ENCODE results near the gene RMP24.
"Not testable (repeated sequence)": the region's sequence is repeated elsewhere in the genome, so short reads cannot be mapped to it uniquely, and the experiment has no call there.

Gene RMP24

GRCh38 chr18:35972197-35973000 is at the start of gene RMP24:
RMP24 (plus strand) TSS chr18:35972679.
- DNase-seq: peak; percentile 72

DNA sequence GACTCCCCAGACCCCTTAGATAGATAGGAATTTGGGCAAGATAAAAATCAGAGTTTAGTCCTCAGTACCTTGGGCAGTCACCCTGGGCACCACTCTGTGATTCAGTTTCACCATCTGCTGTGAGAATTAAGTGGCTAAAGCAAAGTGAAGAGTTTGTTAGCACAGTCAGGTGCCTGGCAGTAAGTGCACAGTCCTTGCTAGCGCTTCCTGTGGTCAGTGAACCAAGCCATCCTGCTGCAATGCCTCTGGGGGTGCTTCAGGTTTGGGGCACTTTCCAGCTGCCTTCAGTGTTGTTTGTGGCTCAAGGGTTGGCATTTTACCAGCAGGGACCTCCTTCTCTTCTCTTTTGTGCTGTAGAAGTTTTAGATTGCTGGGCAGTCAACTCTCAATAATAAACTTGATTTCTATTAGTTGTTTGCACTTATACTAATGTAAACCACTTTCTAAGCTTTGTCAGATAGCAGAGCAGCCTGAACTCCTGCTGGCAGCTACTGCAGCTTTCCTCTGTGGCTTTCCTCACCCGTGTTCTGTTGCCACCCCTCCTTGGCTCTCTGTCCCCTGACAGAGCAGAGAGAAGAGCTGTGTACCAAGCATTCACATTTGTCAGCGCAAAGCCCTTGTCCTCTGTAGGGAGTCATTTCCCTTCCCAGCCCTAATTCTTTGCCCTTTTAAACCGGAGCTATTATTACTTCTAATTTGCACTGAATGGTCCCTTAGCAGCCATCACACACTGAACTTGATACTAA is 48.4 kb upstream of the RMP24 start:
- no peak for DNase-seq

DNA sequence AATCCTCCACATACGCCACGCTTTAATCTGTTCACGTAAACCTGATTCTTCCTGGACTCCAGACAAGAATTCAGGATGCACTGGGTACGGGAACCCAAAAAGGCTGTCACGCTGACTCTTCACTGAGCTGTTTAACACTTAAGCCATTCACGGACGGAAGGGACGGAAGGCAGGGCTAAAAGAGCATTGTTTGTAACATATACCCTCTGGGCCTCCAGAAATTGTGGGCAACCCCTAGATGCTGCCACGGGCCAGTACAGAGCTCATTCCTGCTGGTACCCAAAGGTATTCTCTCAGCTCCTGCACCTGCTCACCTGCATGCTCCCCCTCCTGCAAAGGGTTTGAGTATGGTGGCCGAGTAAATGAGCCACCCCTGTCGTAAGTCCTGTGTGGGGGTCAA is 45.6 kb upstream of the RMP24 start:
- no peak for DNase-seq

DNA sequence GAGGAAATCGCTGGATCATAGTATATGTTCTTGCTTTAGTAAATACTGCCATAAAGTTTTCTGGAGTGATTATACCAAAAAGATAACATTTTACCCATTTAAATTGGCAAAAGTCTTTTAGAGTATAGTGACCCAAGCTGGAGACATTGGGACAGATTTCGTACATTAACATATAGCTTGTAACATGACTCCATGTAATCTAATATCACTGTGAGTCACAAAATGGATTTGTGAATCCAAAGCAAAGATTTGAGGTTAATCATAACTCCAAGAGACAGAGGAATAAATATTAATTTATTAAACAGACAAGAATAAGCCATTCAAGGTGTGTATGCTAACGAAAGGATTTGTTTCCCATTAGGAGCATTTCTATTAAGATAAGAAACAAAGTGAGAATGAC is 45.0 kb upstream of the RMP24 start:
- DNase-seq: no peak

GRCh38 chr18:35933982-35934381 is 38.5 kb upstream of the RMP24 start:
- DNase-seq: no peak

DNA sequence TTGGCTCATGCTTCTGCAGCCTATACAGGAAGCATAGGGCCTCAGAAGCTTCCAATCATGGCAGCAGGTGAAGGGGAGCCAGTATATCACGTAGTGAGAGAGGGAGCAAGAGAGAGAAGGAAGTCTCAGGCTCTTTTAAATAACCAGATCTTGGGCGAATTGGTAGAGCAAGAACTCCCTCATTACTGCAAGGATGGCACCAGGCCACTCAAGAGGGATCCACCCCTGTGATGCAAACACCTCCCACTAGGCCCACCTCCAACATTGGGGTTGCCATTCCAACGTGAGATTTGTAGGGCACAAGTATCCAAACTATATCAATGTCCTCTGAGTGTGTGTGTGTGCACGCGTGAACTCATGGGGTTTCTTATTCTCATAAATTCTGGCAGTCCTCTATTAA is 37.6 kb upstream of the RMP24 start:
- DNase-seq: no peak

DNA sequence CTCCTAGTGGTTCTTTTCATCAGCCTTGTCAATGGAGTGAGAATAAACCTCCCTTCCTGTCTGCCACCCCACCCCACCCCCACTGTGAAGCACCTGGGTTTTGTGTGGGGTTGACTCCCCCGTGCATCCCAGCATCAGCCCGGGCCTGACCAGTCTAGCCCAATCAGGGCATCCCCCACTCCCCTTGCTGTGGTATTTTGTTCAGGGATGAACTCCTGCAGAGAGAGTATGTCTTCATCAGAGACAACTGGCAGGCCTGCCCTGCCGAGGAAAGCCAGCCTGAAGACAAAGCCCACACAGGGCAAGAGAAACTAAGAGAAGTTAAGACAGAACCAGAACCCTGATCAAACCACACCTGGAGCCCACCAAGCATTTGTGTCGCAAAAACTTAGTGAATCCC is 36.7 kb upstream of the RMP24 start:
- DNase-seq: no peak

- no peak for DNase-seq
Measured at GRCh38 chr18:35936951-35937350, 35.5 kb upstream of the RMP24 start.

GRCh38 chr18:35938158-35938557 is 34.3 kb upstream of the RMP24 start:
- no peak for DNase-seq

DNA sequence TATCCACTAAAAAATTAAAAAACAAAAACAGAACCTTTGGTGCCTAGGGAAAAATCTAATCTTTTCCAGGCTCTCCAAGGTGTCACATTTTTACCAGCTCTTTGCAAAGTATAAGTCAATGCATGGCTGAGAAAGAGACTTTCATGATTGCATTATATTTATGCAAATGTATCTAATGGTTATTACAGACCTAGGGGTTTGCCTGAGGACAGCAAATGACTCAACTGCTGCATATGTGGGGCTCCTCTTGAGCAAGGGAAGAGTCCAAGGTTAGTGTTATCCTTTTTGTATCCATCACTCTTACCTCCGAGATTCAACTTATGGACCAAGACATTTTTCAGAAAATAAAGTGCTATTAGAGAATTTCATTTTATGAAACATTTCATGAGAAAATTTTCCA is 33.9 kb upstream of the RMP24 start:
- DNase-seq: no peak

GRCh38 chr18:35939138-35939537 is 33.3 kb upstream of the RMP24 start:
- no peak for DNase-seq

DNA sequence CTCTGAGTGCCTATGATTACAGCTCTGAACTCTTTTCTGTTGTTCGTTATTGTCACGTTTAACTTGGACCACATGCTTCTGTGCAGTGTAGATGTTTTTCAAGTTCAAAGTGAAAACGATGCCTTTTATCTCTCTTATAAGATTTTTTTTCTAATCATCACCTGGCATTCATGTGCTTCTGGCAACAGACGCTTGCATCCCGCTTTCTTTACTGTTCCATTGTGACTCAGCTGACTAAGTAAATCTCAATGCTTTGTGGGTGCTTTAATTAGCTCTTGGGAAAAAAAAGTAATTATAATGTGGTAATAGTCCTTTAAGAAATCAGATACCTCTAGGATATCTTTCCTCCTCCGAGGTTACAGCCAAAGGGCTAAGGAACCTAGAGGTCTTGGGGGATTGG is 31.2 kb upstream of the RMP24 start:
- DNase-seq: no peak

DNA sequence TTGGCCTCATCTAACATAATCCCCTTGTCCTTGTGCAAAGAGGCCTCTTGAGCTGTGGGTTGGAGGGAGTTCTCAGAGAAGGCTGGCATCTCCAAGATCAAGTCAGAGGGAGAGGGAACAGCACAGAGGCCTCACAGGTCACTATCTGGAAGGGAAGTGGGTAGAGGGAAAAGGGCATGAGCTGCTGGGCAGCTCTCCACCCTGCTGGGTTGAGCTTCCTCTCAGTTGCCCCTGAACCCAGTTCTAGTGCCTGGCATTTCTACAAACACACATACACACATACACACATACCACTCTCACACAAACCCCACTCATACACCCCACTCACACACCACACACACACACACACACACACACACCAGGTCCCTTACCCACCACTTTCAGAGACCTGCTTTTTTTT is 30.3 kb upstream of the RMP24 start:
- DNase-seq: no peak

- DNase-seq: no peak
Measured at GRCh38 chr18:35942661-35943060, 29.8 kb upstream of the RMP24 start.

GRCh38 chr18:35948080-35948479 is 24.4 kb upstream of the RMP24 start:
- DNase-seq: no peak

DNA sequence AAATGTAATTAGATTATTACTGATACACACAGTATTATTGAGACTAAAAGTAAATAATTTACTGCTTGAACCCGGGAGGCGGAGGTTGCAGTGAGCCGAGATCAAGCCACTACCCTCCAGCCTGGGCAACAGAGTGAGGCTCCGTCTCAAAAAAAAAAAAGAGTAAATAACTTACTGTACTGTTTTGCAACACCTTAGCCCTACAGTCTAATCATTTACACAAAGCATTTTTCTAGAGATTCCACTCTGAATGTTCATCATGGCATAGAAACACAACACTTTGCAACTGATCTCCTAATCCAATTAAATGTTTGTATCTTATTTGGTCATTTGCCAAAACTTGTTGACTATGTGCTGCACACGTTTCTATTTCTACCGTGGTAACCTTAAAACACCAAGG is 23.4 kb upstream of the RMP24 start:
- no peak for DNase-seq

DNA sequence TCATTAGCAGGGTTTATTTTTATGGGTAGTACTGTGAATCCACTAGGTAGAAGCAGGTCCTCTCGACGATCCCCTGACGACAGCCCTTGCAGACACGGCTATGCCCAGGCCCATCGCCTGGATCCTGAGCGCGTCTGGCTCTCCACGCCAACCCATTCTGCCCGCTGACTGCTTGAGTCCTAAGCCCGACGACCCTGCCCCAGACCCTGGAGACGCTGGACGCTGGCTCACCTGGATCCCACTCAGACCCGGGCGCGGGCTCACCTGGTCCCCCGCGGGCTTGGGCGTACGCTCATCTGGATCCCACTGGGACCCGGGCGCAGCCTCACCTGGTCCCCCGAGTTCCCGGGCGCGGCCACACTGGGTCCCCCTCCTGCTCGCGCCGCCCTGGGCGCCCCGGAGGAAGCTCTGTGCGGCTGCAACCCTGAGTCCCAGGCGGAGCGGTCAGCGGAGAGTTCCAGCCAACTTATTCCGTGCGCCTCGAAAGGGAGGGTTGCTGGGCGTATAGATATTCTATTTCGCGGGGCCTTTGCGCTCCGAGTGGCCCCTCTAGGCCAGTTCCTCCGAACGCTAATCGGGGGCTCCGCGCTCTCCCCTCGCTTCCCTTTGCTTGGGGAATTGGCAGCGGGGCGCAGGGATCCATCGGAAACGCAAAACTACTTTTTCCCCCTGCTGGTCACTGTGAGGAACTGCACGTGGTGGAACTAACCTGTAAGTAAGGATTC is 22.4 kb upstream of the RMP24 start:
- no peak for DNase-seq

GRCh38 chr18:35950628-35950982 is 21.9 kb upstream of the RMP24 start:
- DNase-seq: no peak

DNA sequence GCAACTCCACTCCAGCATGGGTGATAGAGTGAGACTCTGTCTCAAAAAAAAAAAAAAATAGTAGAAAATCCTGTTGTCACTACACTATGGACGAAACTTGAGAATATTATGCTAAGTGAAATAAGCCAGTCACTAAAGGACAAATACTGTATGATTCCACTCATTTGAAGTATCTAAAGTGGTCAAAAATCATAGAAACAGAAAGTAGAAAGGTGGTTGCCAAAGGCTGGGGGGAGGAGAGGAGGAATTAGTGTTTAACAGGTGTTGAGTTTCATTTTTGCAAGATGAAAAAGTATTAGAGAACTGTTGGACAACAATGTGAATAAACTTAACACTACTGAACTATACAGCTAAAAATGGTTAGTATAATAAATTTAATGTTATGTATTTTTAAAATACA is 18.8 kb upstream of the RMP24 start:
- no peak for DNase-seq

DNA sequence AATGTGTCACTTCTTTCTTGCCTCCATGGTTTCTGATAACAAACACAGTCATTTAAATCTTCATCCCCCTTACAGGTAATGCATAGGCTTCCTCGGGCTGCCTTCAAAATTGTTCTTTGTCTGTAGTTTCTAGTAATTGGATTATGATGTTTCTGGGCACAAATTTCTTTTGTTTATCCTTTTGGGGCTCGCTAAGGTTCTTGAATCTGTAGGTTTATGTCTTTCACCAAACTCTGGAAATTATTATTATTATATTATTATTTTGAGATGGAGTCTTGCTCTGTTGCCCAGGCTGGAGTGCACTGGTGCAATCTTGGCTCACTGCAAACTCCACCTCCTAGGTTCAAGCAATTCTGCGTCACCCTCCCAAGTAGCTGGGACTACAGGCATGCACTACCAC is 16.3 kb upstream of the RMP24 start:
- DNase-seq: no peak

- DNase-seq: no peak
Measured at GRCh38 chr18:35962320-35962719, 10.2 kb upstream of the RMP24 start.

DNA sequence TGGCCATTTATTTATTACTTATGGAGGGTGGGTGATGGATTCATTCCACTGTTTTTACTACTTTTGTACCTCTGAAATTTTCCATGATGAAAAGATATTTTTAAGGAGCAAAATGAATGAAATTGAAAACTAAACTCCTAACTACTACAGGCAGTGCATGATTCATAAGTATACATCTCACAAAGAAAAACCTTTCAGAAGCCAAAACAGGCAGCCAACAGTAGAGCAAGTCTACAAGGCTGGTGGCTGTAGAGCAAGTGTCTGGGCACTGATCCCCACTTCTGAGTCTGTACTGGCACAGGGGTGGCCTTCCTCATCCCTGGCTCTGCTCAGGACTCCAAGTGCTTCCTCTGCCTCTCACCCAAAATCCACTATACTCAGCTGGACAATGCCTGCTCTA is 8.2 kb upstream of the RMP24 start:
- DNase-seq: no peak

DNA sequence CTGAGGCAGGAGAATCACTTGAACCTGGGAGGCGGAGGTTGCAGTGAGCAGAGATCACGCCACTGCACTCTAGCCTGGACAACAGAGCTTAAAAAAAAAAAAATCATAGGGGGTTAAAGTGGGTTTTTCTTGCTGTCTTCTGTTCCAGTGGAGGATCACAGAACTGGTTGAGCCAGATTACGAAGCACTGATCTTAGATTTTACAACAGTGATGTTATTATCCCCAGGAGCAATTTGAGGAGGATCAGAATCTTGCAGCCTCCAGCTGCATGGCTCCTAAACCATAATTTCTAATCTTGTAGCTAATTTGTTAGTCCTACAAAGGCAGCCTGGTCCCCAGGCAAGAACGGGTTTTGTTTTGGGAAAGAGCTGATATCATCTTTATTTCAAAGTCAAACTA is 4.6 kb upstream of the RMP24 start:
- DNase-seq: not testable (repeated sequence)

- DNase-seq: no peak
Measured at GRCh38 chr18:35968278-35968880, 4.1 kb upstream of the RMP24 start.
